HepG2 (cell line): ENCODE data around the gene CMTM4. TPM values are rescaled to one million over a fixed set of nuclear protein-coding genes. Genes with fewer than 3 reads are reported as not detected.
A peak's percentile ranks its signal among the peaks of the same experiment; 100 is the strongest.

Source experiments
- JDP2 ChIP-seq: sonication (generic); formaldehyde crosslinking; IDR thresholded peaks from 2 replicates; pipeline ENCODE4 v1.8.1; 2022; ENCODE audit warnings: missing genetic modification reagents, borderline replicate concordance
- KDM5B ChIP-seq: sonication (generic); formaldehyde crosslinking; IDR thresholded peaks from 2 replicates; pipeline ENCODE4 v1.4.0; 2020; ENCODE audit warnings: missing genetic modification reagents, mild to moderate bottlenecking, borderline replicate concordance
- SIX1 ChIP-seq: sonication (generic); formaldehyde crosslinking; IDR thresholded peaks from 2 replicates; pipeline ENCODE4 v1.4.0; 2020; ENCODE audit warnings: missing genetic modification reagents, borderline replicate concordance
- SIX4 ChIP-seq: sonication (generic); formaldehyde crosslinking; IDR thresholded peaks from 2 replicates; pipeline ENCODE4 v1.4.0; 2020; ENCODE audit warnings: missing genetic modification reagents
- TAF15 ChIP-seq: fragments of 200-400 bp; formaldehyde crosslinking; IDR thresholded peaks from one replicate; pipeline ENCODE4 v1.6.1; 2018; ENCODE audit warnings: mild to moderate bottlenecking, low read depth, low read length; ENCODE audit not compliant: poor library complexity, severe bottlenecking
- ZBTB38 ChIP-seq: sonication (generic); formaldehyde crosslinking; IDR thresholded peaks from 2 replicates; pipeline ENCODE4 v1.5.1; 2020; ENCODE audit warnings: mild to moderate bottlenecking, missing genetic modification reagents
- ZFP36L2 ChIP-seq: sonication (generic); formaldehyde crosslinking; IDR thresholded peaks from 2 replicates; pipeline ENCODE4 v1.4.0; 2020; ENCODE audit warnings: missing genetic modification reagents
- ZFX ChIP-seq: sonication (generic); formaldehyde crosslinking; IDR thresholded peaks from 2 replicates; pipeline ENCODE4 v1.4.0; 2020; ENCODE audit warnings: mild to moderate bottlenecking, low read depth, missing genetic modification reagents, moderate library complexity
- ZKSCAN1 ChIP-seq: fragments of 150-350 bp; IDR thresholded peaks from 2 replicates; pipeline ENCODE4 v1.6.1; 2014; ENCODE audit warnings: low read length
- ZMYM4 ChIP-seq: sonication (generic); formaldehyde crosslinking; IDR thresholded peaks from 2 replicates; pipeline ENCODE4 v1.8.1; 2023; ENCODE audit warnings: mild to moderate bottlenecking, missing genetic modification reagents
- polyA plus RNA-seq, 8 experiments: library from polyadenylated mRNA; depleted of rRNA in 3 of 8; stranded (reverse) in 7 of 8; unstranded in 1 of 8; fragments of >200 nt; fragmentation: Illumina TruSeq in 4 of 8; extraction: Trizol in 4 of 8; gene quantifications; 2 replicates each; pipeline versions ENCODE4 v1.2.1 to v1.2.3, GENCODE V29; 2011 to 2016; ENCODE audit warnings: low read depth in 4 of 8, missing spikeins in 1 of 8, mixed read lengths in 1 of 8; ENCODE audit not compliant: insufficient read depth in 1 of 8
- total RNA-seq, 5 experiments: library from RNA; depleted of rRNA; stranded (reverse); fragments of >200 nt; fragmentation: Illumina TruSeq; extraction: Trizol; gene quantifications; 2 replicates each; pipeline ENCODE4 v1.2.3, GENCODE V29; 2016; ENCODE audit warnings: low read depth in 1 of 5
- TF ChIP-seq, protein P1 (sequence below): sonication (generic); formaldehyde crosslinking; IDR thresholded peaks from 2 replicates; pipeline ENCODE4 v1.8.0; 2022; ENCODE audit warnings: missing genetic modification reagents, mild to moderate bottlenecking, moderate library complexity, borderline replicate concordance
- TF ChIP-seq, protein P2 (sequence below): sonication (generic); formaldehyde crosslinking; IDR thresholded peaks from 2 replicates; pipeline ENCODE4 v1.8.0; 2022; ENCODE audit warnings: missing genetic modification reagents, low read depth, mild to moderate bottlenecking, borderline replicate concordance
- TF ChIP-seq, protein P3 (sequence below): sonication (generic); formaldehyde crosslinking; IDR thresholded peaks from 2 replicates; pipeline ENCODE4 v1.4.0; 2020; ENCODE audit warnings: missing genetic modification reagents
- TF ChIP-seq, protein P4 (sequence below): sonication (generic); formaldehyde crosslinking; IDR thresholded peaks from 2 replicates; pipeline ENCODE4 v1.5.1; 2020; ENCODE audit warnings: mild to moderate bottlenecking, missing genetic modification reagents, borderline replicate concordance
- TF ChIP-seq, protein P5 (sequence below): sonication (generic); formaldehyde crosslinking; IDR thresholded peaks from 2 replicates; pipeline ENCODE4 v1.4.0; 2020; ENCODE audit warnings: missing genetic modification reagents, borderline replicate concordance

Gene CMTM4
- total and polyA plus RNA-seq, 2 of the 13 experiments (the other 11 are each of a cell fraction or from before 2014, with no cell fraction given): 32.0 to 36.3 TPM

DNA sequence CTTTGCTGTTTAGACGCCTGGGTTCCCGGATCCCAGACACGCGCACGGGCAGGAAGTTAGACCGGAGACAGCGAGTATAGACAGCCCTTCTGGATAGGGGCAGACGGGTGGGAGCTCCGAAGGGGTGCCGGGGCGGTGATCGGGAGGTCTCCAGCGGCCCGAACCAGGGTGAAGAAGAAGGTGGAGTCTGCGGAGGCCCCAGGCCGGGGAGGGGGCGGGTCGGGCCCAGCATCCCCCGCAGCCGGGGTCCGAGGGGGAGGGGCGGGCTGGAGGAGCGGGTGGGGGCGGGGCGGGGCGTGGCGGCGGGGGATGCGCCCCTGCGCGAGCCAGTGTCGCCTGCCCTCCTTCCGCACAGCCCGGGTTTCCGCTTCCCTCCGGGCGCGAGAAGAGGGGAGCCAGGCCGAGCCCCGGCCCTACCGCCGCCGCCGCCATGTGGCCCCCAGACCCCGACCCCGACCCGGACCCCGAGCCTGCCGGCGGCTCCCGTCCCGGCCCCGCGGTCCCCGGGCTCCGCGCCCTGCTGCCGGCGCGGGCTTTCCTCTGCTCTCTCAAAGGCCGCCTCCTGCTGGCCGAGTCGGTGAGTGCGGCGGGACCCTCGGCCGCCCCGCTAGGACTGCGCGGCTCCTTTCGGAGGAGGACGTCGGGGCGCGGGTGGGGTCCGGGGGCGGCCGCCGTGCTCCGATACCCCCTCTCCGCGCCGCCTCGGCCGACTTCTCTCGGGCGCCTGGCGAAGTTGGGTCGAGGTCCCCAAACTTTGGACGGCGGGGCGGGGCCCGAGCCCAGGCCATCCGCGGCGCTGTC lies 92.0 kb downstream of the CMTM4 start, which contains the start of gene CMTM3 (continued):
- TF ChIP-seq, protein P1, sequence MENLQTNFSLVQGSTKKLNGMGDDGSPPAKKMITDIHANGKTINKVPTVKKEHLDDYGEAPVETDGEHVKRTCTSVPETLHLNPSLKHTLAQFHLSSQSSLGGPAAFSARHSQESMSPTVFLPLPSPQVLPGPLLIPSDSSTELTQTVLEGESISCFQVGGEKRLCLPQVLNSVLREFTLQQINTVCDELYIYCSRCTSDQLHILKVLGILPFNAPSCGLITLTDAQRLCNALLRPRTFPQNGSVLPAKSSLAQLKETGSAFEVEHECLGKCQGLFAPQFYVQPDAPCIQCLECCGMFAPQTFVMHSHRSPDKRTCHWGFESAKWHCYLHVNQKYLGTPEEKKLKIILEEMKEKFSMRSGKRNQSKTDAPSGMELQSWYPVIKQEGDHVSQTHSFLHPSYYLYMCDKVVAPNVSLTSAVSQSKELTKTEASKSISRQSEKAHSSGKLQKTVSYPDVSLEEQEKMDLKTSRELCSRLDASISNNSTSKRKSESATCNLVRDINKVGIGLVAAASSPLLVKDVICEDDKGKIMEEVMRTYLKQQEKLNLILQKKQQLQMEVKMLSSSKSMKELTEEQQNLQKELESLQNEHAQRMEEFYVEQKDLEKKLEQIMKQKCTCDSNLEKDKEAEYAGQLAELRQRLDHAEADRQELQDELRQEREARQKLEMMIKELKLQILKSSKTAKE (CRISPR knock-in tag): 0 out of 2 replicates have a peak, but pooled peaks have one; percentile 27
- TF ChIP-seq SIX4 (CRISPR knock-in tag): no peak
- peak; percentile 35; the same call in 1 of the 2 replicates for TF ChIP-seq ZMYM4 (CRISPR knock-in tag)
- no peak for TF ChIP-seq SIX1 (CRISPR knock-in tag)
- no peak for TF ChIP-seq KDM5B (CRISPR knock-in tag)
- TF ChIP-seq ZBTB38 (CRISPR knock-in tag): no peak
- no peak for TF ChIP-seq ZKSCAN1
- TF ChIP-seq, protein P2, sequence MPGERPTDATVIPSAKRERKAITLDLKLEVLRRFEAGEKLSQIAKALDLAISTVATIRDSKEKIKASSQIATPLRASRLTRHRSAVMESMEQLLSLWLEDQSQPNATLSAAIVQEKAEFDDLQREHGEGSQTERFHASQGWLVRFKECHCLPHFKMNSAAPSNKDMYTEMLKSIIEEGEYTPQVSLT (CRISPR knock-in tag): no peak
- TF ChIP-seq ZFP36L2 (CRISPR knock-in tag): no peak
- TF ChIP-seq TAF15: peak; percentile 27
- TF ChIP-seq, protein P3, sequence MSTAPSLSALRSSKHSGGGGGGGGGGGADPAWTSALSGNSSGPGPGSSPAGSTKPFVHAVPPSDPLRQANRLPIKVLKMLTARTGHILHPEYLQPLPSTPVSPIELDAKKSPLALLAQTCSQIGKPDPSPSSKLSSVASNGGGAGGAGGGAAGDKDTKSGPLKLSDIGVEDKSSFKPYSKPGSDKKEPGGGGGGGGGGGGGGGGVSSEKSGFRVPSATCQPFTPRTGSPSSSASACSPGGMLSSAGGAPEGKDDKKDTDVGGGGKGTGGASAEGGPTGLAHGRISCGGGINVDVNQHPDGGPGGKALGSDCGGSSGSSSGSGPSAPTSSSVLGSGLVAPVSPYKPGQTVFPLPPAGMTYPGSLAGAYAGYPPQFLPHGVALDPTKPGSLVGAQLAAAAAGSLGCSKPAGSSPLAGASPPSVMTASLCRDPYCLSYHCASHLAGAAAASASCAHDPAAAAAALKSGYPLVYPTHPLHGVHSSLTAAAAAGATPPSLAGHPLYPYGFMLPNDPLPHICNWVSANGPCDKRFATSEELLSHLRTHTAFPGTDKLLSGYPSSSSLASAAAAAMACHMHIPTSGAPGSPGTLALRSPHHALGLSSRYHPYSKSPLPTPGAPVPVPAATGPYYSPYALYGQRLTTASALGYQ (CRISPR knock-in tag): 0 out of 2 replicates have a peak, but pooled peaks have one; percentile 21
- peak; percentile 61 for TF ChIP-seq ZFX (CRISPR knock-in tag)
- no peak for TF ChIP-seq JDP2 (CRISPR knock-in tag)
- TF ChIP-seq, protein P4, sequence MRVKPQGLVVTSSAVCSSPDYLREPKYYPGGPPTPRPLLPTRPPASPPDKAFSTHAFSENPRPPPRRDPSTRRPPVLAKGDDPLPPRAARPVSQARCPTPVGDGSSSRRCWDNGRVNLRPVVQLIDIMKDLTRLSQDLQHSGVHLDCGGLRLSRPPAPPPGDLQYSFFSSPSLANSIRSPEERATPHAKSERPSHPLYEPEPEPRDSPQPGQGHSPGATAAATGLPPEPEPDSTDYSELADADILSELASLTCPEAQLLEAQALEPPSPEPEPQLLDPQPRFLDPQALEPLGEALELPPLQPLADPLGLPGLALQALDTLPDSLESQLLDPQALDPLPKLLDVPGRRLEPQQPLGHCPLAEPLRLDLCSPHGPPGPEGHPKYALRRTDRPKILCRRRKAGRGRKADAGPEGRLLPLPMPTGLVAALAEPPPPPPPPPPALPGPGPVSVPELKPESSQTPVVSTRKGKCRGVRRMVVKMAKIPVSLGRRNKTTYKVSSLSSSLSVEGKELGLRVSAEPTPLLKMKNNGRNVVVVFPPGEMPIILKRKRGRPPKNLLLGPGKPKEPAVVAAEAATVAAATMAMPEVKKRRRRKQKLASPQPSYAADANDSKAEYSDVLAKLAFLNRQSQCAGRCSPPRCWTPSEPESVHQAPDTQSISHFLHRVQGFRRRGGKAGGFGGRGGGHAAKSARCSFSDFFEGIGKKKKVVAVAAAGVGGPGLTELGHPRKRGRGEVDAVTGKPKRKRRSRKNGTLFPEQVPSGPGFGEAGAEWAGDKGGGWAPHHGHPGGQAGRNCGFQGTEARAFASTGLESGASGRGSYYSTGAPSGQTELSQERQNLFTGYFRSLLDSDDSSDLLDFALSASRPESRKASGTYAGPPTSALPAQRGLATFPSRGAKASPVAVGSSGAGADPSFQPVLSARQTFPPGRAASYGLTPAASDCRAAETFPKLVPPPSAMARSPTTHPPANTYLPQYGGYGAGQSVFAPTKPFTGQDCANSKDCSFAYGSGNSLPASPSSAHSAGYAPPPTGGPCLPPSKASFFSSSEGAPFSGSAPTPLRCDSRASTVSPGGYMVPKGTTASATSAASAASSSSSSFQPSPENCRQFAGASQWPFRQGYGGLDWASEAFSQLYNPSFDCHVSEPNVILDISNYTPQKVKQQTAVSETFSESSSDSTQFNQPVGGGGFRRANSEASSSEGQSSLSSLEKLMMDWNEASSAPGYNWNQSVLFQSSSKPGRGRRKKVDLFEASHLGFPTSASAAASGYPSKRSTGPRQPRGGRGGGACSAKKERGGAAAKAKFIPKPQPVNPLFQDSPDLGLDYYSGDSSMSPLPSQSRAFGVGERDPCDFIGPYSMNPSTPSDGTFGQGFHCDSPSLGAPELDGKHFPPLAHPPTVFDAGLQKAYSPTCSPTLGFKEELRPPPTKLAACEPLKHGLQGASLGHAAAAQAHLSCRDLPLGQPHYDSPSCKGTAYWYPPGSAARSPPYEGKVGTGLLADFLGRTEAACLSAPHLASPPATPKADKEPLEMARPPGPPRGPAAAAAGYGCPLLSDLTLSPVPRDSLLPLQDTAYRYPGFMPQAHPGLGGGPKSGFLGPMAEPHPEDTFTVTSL (CRISPR knock-in tag): no peak
- TF ChIP-seq, protein P5, sequence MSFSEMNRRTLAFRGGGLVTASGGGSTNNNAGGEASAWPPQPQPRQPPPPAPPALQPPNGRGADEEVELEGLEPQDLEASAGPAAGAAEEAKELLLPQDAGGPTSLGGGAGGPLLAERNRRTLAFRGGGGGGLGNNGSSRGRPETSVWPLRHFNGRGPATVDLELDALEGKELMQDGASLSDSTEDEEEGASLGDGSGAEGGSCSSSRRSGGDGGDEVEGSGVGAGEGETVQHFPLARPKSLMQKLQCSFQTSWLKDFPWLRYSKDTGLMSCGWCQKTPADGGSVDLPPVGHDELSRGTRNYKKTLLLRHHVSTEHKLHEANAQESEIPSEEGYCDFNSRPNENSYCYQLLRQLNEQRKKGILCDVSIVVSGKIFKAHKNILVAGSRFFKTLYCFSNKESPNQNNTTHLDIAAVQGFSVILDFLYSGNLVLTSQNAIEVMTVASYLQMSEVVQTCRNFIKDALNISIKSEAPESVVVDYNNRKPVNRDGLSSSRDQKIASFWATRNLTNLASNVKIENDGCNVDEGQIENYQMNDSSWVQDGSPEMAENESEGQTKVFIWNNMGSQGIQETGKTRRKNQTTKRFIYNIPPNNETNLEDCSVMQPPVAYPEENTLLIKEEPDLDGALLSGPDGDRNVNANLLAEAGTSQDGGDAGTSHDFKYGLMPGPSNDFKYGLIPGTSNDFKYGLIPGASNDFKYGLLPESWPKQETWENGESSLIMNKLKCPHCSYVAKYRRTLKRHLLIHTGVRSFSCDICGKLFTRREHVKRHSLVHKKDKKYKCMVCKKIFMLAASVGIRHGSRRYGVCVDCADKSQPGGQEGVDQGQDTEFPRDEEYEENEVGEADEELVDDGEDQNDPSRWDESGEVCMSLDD (CRISPR knock-in tag): no peak
